GM21717 (cell line): ENCODE measurements around the gene RAB7B.
"Not testable (repeated sequence)": the region's sequence is repeated elsewhere in the genome, so short reads cannot be mapped to it uniquely, and the experiment has no call there.

Experiments
- ATAC-seq: cut with Tn5 transposase; IDR thresholded peaks from one replicate; pipeline ENCODE4 v1.9.1; 2021; ENCODE audit warnings: mild to moderate bottlenecking, moderate library complexity; ENCODE audit not compliant: unreplicated experiment

Gene RAB7B

GRCh38 chr1:206002871-206003801, at the start of gene RAB7B:
Gene RAB7B, minus strand, starts transcription at chr1:206003395. Its CDS starts 9,260 bp downstream, at chr1:205994135.
- no peak for ATAC-seq

DNA sequence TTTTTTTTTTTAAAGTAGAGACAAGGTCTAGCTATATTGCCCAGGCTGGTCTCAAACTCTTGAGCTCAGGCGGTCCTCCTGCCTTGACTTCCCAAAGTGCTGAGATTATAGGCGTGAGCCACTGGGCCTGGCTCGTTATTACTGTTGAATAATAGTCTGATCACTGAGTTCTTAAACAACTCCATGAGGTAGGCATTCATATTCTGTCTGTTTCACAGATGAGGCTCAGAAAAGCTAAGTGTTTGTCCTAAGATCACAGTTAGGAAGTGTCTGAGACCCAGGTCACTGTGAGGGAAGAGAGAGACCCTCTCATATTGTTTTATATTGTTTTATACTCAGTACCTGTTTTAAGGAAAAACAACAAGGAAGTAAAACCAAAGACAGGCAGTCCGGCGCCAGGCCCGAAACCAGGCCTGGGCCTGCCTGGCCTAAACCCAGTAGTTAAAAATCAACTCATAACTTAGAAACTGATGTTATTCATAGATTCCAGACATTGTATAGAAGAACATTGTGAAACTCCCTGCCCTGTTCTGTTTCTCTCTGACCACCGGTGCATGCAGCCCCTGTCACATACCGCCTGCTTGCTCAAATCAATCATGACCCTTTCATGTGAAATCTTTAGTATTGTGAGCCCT, 49.2 kb upstream of the RAB7B start:
- not testable (repeated sequence) for ATAC-seq

- peak; percentile 82 for ATAC-seq
These were observed 47.5 kb upstream of the RAB7B start for GRCh38 chr1:206050655-206051235.

- no peak for ATAC-seq
These were observed 46.9 kb upstream of the RAB7B start for GRCh38 chr1:206049919-206050600.

DNA sequence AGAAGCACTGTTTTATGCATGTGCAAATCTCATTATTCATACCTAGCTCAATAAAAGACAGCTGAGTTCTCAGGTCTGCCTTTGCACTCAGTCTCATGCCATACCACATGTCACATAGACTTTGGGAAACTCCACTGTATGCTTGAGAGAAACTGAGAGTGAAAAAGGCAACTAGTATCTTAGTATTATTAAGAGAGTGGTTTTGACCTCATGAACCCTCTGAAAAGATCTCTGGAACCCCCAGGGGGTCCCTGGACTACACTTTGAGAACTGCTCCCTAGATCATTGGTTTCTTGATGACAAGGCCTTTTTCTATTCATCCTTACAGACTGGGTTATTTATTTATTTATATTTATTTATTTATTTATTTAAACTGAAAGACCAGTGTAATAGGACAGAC, 46.1 kb upstream of the RAB7B start:
- peak; percentile 45 for ATAC-seq

GRCh38 chr1:206048582-206048981, 45.4 kb upstream of the RAB7B start:
- ATAC-seq: no peak

DNA sequence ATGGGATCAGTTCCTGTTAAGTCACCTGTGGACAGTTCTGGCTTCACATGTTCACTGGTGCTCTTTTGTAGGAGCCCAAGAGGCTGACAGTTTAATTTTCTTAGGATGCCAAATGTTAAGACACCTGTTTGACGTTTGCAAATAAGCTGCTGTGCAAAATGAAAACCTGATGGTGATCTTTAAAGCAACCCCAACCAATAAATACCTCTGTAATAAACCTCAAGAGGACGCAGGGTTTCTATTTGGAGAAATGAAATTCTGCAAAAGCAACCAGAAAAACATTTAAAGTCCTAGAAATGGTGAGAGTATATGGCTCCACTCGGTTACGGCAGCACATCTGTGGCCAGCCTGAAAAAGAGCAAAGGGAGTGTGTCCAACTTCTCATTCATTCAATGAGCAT, 44.1 kb upstream of the RAB7B start:
- ATAC-seq: no peak

DNA sequence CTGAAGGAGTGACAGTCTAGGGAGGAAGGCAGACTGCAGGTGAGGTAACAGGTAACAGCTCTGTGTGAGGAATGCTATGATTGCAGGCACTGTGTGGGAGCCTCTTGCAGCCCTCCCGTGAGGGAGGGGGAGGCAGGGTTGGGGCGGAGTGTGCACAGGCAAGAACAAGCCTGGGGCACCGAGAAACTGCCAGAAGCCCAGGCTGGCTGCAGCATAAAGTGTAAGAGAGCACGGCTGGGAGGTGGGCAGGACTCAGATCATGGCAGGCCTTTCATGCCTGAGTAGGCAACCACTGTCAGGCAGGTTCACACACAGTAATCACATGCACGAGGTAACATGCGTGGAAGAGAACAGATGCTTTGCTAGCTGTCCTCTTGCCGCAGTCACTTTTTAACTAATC, 38.4 kb upstream of the RAB7B start:
- no peak for ATAC-seq

DNA sequence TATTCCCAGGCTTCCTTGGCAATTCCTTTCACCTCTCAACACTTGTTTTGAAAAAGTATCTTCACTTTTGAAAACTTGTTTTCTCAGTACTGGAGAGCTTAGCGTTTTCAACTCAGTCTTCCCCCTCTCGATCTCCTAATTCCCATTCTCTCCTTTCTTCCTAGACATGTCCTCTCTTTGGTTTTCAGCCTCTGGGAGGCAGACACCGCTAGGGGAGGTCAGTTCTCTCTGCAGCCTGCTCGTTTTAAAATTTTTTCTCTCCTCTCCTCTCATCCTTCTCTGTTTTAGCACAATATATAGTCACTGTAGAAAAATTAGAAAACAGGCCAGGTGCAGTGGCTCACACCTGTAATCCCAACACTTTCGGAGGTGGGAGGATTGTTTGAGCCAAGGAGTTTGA, 37.1 kb upstream of the RAB7B start:
- ATAC-seq: no peak

- no peak for ATAC-seq
These were observed 36.1 kb upstream of the RAB7B start for GRCh38 chr1:206039046-206039973.

DNA sequence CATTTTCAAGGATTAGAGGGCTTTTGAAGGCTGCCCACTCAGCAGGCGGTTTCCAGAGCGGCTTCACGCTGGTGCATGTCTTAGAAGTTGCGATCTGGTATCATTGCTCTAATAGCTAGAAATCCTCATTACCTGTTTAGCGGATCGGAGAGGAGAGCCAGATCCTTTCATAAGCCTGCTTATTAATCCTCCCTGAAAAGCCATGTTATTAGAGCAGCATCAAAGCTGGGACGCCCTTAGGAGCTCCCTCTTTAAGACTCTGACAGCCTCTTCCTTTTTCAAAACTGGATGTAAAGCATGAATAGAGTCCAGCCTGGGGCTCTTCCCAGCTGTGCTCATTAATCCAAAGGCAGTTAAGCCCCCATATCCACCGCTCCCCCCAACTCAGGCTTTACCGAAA, 34.4 kb upstream of the RAB7B start:
- ATAC-seq: no peak

DNA sequence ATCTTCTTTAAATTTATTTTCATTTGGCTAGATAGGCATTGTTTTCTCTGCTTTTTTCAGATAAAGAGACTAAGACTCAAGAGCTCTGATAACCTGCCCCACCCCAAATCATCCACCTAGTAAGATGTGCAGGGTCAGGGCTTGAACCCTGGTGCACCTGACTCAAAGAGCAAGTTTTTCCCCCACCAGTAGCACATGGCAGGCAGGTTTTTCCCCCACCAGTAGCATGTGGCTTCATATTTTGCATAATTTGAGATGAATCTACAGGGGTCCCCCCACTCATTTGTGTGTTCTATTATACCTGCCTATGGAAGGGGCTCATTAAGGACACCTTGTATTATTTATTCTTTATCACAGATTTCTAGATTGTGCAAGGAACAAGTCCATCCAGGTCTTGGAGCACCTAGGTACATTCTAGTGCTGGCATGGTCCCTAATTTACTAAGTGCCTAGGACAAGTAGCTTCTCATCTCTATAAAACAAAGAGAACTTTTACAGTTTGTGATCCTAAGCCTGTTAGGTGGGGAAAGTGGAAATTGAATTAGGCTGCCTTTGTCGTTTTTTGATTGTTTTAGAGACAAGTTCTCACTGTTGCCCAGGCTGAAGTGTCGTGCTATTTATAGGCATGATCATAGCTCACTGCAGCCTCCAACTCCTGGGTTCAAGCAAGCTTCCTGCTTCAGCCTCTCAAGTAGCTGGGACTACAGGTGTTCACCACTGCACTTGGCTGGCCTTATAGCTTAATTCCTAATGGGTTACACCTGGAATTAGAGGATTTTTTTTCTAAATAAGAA, 33.7 kb upstream of the RAB7B start:
- no peak for ATAC-seq

DNA sequence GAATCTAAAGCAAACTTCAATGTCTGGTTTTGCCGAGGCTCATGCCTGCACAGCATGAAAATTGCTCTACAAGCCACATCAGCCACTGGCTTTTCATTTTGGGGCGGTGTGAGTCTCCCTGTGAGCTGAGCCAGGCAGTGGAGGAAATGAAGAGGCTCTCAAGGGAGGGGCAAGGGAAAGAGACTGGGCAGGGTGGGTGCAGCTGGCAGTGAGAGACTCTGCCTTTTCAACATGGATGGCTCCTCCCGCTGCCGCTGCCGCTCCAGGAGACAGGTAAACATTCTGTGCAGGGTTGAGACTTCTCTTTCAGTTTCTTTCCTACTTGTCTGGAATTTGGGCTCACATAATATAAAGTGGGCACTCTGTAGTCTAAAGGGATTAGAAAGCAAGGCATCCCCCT, 31.8 kb upstream of the RAB7B start:
- no peak for ATAC-seq

DNA sequence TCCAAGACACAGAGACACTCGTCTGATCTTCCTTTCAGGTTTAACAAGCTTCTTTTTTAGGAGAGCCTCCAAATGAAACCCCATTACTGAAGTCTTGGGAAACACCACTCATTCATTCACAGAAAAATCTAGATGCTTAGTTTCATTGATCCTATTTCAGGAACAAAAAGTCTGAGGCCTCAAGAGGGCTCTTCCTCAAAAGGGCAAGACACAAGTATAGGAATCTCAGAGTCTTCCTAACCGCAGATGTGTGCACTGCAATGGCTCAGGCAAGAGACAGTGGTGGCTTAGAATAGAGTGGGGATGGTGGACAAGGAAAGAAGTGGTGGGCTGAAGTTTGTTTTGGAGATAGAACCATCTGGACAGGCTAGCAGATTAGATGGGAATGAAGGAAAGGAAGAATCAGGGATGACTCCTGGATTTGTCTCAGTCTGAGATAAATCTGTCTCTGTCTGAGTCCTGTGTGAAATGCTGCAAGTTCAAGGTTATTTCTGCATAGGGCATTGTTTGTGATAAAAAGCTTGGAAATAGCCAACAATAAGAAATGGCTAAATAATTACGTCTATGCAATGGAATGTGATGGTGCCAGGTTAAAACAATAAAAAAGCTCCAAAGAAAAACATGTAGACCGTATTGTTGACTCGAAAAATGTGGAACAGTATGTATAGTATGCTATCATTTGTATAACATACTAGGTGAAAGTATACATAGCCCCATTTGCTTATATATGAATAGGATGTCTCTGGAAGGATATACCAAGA, 29.4 kb upstream of the RAB7B start:
- ATAC-seq: no peak

GRCh38 chr1:206030714-206031113, 27.5 kb upstream of the RAB7B start:
- ATAC-seq: peak; percentile 79

DNA sequence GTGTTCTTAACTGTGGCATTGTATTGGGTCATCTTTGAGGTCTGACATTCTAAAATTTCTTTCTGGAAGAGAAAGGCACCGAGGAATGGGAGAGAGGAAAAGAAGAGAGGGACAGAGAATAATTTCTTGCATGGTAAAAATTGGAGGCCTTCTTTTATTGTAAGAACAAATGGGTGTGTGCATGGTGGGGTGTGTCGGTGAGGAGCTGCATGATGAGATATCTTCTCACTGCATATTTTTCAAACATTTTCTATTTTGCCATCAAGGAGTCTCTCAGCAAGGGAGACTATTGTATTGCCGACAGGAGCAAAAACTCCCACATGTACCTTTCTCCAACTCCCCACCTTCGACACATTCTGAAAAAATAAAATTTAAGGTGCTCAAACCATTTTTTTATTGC, 27.0 kb upstream of the RAB7B start:
- no peak for ATAC-seq

DNA sequence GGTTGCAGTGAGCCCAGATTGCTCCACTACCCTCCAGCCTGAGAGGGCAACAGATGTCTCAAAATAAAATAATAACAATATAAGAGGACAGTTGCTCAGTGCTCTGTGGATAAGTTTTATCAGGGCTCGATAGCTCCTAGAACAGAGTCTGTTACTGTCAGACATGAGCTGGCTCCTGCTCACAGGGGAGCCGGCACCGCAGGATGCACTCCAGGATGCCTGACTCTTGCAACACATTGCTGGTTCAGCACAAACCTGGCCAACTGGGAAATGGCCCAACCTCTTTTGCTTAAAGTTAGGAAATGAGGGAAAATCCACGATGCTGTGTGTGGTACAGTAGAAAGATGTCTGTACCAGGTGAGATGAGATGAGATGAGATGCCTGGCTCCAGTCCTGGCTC, 26.3 kb upstream of the RAB7B start:
- no peak for ATAC-seq

DNA sequence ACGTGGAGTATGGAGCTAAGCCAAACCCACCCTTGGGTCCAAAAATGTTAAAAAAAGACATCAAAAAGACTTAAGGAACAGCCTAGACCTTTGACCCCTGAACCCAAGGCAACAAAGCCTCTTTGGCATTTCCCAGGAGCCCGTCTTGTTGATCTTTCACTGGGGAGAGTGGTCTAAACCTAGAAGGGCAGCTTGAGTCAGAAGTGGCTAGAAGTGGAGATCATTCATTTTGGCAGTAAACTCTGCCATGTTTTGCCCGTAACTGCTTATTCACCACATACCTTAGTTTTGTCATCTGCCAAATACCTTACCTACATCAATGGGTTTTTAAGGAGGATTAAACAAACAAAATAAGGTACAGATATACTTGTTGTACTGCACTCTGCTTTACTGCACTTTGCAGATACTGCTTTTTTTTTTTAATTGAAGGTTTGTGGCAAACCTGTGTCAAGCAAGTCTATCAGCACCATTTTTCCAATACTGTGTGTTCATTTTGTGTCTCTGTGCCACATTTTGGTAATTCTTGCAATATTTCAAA, 22.2 kb upstream of the RAB7B start:
- no peak for ATAC-seq
